Measurements from ENCODE around the gene HGFAC. TPM values are rescaled to one million over a fixed set of nuclear protein-coding genes. Genes with fewer than 3 reads are reported as not detected.
A peak's percentile ranks its signal among the peaks of the same experiment; 100 is the strongest.

The HGFAC gene
- total and polyA plus RNA-seq, 2 of the 13 experiments (the other 11 are each of a cell fraction or from before 2014, with no cell fraction given) = 8.5 to 63.6 TPM

GRCh38 chr4:3440979-3441500 is 728 bp upstream of the HGFAC start:
- DNase-seq (ENCODE audit: low spot score) (no peak), ATAC-seq (no peak; the same call in 2 of the 3 replicates), FAIRE-seq (no peak)
- H3K4me3 ChIP-seq (replicated peaks in 1 of 3; ENCODE audit: insufficient read depth in 1 of 3, low read depth in 2 of 3, low read length in 3 of 3) = peak overlapping the region in 2 of 3 experiments; percentile 6 to 71; a peak in 2 of 6 replicates
- 56% methylated on average over 13 of the region's 15 CpGs for WGBS (ENCODE audit: low lambda C conversion rate)
- no peaks in the 10 kb centered on the region for H3K9me3 ChIP-seq (ENCODE audit: low read length)
- ChIA-PET POLR2A (interaction anchor here (1.2 to 3.5 kb wide), 6 partner anchors 11 to 95 kb away, joined by 3 to 22 read pairs (median 6); no protein-coding TSS in a partner anchor), CTCF (ENCODE audit: low intra/inter-chr PET ratio, low total read pairs) (interaction anchor here (2.9 kb wide), 1 partner anchor 96 kb away, joined by 54 read pairs; no protein-coding TSS in a partner anchor)
- no peaks in the 10 kb centered on the region for H3K27me3 ChIP-seq (ENCODE audit: control insufficient read depth in 1 of 2, insufficient read depth in 2 of 2, low read length in 2 of 2)
- intact Hi-C loops (cut with micrococcal nuclease; ENCODE audit: unreplicated experiment) (loop anchor here (5.0 kb wide), 3 partner anchors 34 to 334 kb away; partner anchors contain the start of gene RGS12), in situ Hi-C loops (cut with HindIII; ENCODE audit: extremely low pct_ligation_motif_present, low pct_unique_long_range_greater_than_20kb) (no loop called here)
- no peaks in the 10 kb centered on the region for H3K79me2 ChIP-seq (ENCODE audit: insufficient read depth, low read length)
- no peak overlapping the region for H2AFZ ChIP-seq (ENCODE audit: low read length)
- H3K4me2 ChIP-seq (ENCODE audit: low read depth, low read length) = peak overlapping the region; percentile 96
- H3K9ac ChIP-seq (ENCODE audit: insufficient read depth, low read depth, low read length) = peak overlapping the region; percentile 75
- H3K27ac ChIP-seq (ENCODE audit: extremely low read length, insufficient read depth, low read length) = peak overlapping the region; percentile 89
- H3K4me1 ChIP-seq (ENCODE audit: insufficient read depth, low read length) = peaks cover 55% of the 10 kb centered on the region
- no TSS peak for BruUV-seq (replicated peaks)
- H3K36me3 ChIP-seq (replicated peaks in 1 of 2; ENCODE audit: control insufficient read depth in 1 of 2, insufficient read depth in 2 of 2, low read length in 2 of 2) = no peaks in the 10 kb centered on the region; a peak in 1 of 5 replicates
- H4K20me1 ChIP-seq (ENCODE audit: insufficient read depth, low read length) = no peaks in the 10 kb centered on the region
- TF ChIP-seq HNRNPUL1 (IDR thresholded peaks at IDR 0.05; ENCODE audit: low read depth, low read length) = no peak
- TF ChIP-seq ZSCAN12 (CRISPR knock-in tag; IDR thresholded peaks at IDR 0.05) = no peak
- TF ChIP-seq ZBTB33 (CRISPR knock-in tag; IDR thresholded peaks at IDR 0.05) = peak; percentile 76
- 0 out of 2 replicates have a peak, but pooled peaks have one; percentile 2 for TF ChIP-seq SNAPC2 (CRISPR knock-in tag; IDR thresholded peaks at IDR 0.05)
- 0 out of 2 replicates have a peak, but pooled peaks have one; percentile 29 for TF ChIP-seq KMT2B (CRISPR knock-in tag; IDR thresholded peaks at IDR 0.05)
- TF ChIP-seq ZNF570 (CRISPR knock-in tag; IDR thresholded peaks at IDR 0.05; ENCODE audit: borderline replicate concordance) = no peak
- no peak for TF ChIP-seq ZNF687 (CRISPR knock-in tag; IDR thresholded peaks at IDR 0.05)
- no peak for TF ChIP-seq YEATS4 (CRISPR knock-in tag; IDR thresholded peaks at IDR 0.05; ENCODE audit: borderline replicate concordance)
- TF ChIP-seq ZNF160 (CRISPR knock-in tag; IDR thresholded peaks at IDR 0.05) = no peak
- no peak for TF ChIP-seq ELK4 (CRISPR knock-in tag; IDR thresholded peaks at IDR 0.05; ENCODE audit: borderline replicate concordance)
- TF ChIP-seq FOXK2 (IDR thresholded peaks at IDR 0.05) = no peak
- no peak for TF ChIP-seq RXRB (CRISPR knock-in tag; IDR thresholded peaks at IDR 0.05; ENCODE audit: borderline replicate concordance)
- TF ChIP-seq ZNF605 (CRISPR knock-in tag; IDR thresholded peaks at IDR 0.05) = no peak
- no peak for TF ChIP-seq MATR3 (CRISPR knock-in tag; IDR thresholded peaks at IDR 0.05)
- TF ChIP-seq AGO2 (optimal IDR thresholded peaks at IDR 0.05; ENCODE audit: low read depth, low read length) = peak; percentile 58
- TF ChIP-seq KLF16 (CRISPR knock-in tag; IDR thresholded peaks at IDR 0.05) = no peak
- 0 out of 2 replicates have a peak, but pooled peaks have one; percentile 18 for TF ChIP-seq ZNF558 (CRISPR knock-in tag; IDR thresholded peaks at IDR 0.05; ENCODE audit: borderline replicate concordance)
- TF ChIP-seq ZNF629 (CRISPR knock-in tag; conservative IDR thresholded peaks at IDR 0.05) = no peak

All from HepG2 (cell line).